Fibroblast of gingiva (primary cell): ENCODE measurements around the gene TCTN3.
"Not testable (repeated sequence)": the region's sequence is repeated elsewhere in the genome, so short reads cannot be mapped to it uniquely, and the experiment has no call there.

Experiments
- DNase-seq: peaks from one replicate; pipeline ENCODE4 v3.0.0-alpha.2; 2011; ENCODE audit warnings: low read depth

The TCTN3 gene

DNA sequence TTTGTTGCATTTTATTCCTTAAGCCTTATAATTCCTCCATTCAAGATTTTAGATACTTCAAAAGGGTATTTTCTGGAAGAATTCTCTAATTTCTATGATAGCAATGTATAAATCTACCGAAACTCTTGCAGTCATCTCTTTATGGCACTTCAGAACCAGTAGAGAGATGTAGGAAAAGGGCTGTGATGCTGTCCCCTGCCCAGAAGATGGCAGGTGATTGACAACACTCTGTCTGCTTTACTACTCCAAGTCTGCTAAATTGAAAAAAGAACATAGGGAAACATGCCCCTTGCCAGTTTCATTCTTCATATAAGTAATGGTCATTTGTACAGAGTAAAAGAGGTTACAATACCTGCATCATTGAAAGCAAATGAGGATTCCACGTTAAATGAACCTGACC lies 5.1 kb downstream of the TCTN3 start:
- no peak for DNase-seq

DNA sequence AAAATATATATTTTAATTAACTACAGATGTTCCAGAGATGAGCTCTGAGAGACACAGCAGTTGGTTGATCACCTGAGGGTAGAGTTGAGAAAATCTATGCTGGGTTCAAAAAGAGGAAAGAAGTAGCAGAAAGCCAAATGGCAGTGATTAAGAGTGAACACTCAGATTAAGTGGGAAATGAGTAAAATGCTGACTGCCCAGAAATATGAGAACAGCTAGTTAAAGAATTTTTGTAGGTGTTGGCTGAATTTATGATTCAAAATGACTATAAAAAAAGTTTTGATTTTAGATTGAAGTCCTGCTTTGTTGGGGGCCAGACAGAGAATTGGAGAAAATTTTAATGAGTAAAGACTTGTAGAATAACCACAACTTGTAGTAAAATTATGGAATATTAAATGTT lies 9.8 kb downstream of the TCTN3 start:
- DNase-seq, result no peak

DNA sequence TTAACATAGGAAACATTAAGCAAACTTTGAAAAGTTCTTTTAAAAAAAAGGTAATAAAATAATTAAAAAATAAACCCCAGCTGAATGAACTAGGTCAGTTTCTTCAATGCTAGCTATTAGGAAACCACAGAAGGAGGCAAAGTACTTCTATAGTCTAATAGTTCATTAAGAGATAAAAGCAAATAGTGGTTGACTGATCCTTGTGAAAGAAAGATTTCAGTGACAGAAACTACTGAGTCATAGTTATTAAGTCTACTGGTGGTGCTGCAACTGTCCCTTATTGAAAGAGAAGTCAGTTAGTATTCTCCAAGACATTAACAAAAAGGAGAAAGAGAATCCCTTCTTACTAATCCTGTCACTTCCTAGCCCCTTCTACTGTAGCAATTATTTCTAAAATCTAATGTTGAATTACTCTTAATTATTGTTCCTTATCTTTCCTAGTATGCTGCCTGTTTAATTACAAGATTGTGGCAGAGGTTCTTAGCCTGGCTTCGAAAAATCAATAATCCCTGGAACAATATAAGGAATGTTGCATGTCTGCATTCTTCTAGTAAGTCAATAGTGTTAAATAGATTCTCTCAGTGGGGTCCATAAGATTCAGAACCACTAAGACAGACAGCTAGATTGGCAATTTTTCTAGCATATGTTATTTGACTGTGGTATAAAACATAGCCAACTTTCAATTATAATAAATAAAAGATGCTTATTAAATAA lies 18.2 kb downstream of the TCTN3 start:
- no peak for DNase-seq

DNA sequence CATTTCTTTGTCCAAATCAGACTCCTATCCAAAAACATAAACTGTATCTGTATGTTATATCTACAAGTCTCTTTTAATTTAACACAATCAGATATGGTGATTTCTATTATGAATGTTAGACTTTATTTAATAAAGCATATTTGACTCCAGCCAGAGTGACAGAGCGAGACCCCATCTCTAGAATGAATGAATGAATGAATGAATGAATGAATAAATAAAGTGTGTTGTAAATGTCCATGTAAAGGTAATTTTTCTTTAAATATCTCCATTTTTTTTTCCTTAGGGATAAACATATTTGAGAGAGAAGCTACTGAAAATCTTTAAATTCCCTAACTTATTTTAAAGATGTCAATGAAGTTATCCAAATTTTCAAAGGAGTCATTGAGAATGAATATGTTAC lies 19.1 kb downstream of the TCTN3 start:
- DNase-seq, result no peak

DNA sequence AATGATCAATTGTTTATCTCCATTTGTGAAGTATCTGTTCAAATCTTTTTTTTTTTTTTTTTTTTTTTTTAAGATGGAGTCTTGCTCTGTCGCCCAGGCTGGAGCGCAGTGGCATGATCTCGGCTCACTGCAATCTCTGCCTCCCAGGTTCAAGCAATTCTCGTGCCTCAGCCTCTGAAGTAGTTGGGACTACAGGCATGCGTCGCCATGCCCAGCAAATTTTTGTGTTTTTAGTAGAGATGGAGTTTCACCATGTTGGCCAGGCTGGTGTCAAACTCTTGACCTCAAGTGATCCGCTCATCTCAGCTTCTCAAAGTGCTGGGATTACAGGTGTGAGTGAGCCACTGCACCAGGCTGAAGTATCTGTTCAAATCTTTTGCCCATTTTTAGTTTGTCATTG lies 21.1 kb downstream of the TCTN3 start:
- not testable (repeated sequence) for DNase-seq

DNA sequence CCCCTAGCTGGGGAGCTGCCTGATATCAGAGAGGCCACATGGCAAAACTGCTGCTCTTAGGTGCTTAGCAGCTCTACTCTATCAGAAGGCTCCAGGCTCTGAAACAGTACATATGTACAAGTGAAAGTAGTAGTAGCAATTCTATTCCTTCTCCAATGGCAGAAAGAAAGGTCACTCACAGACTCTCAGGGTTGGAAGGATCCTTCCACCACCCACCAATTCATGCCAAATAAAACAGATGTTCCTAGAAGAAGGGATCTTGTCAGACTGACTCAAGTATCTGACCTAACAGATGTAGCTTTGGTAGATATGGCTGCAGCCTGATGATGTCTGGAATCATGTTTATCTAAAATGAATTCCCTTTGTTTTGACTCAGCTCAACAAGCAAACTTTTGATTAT lies 29.2 kb downstream of the TCTN3 start:
- peak; percentile 15 for DNase-seq

DNA sequence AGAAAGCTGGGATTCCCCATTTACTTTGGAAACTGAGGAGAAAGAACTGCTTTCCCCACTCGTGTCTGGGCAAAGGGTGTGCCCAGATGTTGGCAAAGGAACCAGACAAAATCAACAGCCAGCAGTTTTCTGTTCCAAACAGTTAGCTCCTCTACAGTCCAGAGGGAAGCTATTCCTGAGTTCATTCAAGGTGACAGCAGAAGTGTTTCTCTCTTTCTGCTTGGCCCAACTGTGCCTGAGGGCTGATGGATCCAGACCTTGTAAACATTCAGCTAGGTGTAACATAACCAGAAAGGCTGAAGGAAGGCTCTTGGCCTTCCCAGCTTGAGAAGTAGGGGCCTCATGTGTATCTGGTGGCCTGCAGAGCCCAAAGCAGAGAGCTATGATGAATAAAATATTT lies 30.2 kb downstream of the TCTN3 start:
- DNase-seq, result no peak

DNA sequence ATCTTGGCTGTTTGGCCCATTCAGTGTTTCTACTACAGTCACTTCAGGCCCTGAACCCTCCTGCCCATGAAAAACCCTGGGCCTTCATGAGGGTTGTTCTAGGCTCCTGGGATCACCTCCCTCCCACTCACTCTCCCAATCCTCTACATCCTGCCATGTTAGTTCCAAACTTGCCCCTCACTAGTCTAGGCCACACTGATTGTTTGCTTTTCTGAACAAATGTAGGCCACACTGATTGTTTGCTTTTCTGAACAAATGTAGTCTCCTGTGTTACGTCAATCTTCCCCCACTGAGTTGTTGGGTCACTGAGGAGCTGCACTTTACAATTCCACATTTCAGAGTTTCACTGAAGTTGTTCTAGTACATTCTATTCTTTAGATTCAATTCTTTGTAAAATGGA lies 31.9 kb downstream of the TCTN3 start:
- no peak for DNase-seq

DNA sequence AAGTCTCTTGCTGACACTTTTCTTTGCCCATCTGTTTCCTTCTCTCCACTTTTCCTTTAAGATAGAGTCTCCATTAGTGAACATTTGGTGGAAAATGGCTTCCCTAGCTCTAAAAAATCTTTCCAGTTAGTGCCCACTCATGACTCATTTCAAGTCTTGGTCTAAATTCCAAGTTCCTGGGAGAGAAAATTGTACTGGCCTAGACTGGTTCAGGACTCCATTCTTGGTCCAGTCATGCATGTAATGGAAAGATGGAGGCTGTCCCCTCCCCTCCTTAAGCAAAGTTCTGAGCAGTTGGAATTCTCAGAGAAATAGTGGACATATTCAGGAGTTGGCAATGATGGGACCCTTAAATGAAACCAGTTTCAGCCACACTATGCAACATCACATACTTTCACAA lies 33.4 kb downstream of the TCTN3 start:
- DNase-seq, result peak; percentile 35

DNA sequence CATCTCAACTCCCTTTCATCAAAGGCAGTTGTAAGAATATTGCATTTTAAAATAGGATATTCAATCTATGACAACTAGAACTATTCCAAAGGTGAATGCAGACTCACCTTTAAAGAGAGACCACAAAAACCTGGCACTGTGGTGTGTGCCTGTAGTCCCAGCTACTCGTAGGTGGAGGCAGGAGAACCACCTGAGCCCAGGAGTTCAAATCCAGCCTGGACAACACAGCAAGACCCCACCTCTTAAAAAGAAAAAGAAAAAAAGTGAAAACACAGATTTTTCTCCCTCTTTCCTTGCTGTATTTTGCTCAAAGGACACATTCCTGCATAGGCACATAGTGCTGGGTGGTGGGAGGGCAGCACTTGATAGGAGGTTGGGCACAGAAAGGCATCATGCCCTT lies 36.5 kb downstream of the TCTN3 start:
- no peak for DNase-seq

DNA sequence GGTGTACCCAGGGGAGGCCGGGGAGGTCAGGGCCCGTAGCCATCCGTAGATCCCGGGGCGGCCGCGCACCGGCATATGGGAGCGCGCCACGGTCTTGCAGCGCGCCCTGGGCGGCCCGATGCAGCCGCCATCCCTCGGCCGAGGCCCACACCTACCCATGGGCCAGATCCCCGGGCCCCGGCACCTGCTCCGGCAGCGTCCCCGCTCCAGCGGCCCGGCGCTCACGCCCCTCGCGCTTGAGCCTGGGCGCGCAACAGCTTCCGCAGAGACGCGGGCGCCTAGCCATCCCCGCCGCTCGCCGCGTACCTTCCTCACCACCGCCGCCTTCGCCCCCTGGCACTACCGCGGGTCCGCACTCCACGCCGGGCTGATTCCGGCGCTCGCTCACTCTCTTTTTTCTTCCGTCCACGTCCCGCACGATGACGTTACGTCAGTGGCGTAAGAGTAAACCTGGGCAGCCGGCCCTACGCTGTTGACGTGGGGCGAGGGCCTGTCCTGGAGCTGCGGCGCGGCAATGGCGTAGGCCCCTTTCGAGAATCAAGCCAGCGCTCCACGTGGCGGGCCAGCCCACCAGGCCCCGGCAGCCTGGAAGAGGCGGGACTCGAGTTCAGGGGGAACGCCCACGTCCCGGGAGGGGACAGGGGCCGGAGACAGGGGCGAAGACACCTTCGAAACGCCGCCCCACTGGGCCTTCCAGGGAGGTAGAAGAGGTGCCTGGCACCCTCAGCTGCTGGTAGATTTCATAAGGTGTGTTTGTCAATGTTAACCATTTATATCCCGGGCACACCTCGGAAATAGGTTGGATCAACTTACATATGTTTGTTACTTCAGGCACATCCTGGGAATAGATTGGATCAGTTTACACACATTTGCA lies 37.2 kb downstream of the TCTN3 start, which contains the start of gene ALDH18A1:
Gene ALDH18A1 (minus strand): TSS at position 421 of the 874 bp plus-strand sequence. CDS start 3,334 bp downstream, outside the sequence.
- peak; percentile 88 for DNase-seq

DNA sequence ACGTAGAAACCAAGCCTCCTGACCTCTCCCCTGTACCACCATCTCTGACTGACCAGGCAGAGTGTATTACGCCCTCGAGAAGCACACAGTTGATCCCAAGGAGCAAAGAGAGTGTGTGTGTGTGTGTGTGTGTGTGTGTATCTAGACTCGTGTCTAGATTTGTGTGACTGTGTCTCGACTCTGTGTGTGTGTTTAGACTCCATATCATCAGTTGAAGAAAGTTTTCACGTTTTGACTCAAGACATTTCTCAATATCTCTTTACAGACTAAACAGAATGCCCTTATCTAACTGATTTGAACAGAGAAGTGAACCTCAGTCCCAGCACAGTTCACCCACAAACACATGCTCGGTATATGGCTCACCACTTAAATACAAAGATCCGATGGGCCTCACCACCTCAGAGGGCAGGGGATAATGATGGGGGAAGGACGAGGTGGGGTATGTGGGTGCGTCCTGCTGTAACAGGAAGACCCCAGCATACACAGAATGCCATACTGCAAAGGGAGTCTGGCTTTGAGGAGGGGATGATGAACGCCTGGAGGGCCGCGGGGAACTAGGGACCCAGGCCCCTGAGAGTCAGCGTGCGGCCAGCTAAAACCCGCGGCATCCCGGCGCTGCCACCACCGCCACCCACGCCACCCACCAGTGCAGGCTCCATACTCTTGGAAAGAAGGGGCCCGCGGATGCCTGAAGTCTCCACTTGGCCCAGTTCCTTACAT lies 38.0 kb downstream of the TCTN3 start:
- DNase-seq, result peak; percentile 46

DNA sequence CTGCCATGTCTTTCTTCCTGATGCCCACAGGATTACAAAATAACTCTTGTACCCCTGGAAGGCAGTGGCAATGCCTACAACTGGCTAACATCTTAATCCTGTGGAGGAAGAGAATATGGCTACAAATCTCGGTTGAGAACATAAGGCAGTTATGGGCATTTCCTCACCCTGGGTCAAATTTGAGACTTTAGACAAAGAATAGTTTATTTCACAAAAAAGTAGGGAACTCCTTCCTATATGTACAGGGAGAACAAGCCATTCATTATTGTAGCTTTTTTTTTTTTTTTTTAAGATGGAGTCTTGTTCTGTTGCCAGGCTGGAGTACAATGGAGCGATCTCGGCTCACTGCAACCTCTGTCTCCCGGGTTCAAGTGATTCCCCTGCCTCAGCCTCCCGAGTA lies 39.8 kb downstream of the TCTN3 start:
- DNase-seq, result no peak

DNA sequence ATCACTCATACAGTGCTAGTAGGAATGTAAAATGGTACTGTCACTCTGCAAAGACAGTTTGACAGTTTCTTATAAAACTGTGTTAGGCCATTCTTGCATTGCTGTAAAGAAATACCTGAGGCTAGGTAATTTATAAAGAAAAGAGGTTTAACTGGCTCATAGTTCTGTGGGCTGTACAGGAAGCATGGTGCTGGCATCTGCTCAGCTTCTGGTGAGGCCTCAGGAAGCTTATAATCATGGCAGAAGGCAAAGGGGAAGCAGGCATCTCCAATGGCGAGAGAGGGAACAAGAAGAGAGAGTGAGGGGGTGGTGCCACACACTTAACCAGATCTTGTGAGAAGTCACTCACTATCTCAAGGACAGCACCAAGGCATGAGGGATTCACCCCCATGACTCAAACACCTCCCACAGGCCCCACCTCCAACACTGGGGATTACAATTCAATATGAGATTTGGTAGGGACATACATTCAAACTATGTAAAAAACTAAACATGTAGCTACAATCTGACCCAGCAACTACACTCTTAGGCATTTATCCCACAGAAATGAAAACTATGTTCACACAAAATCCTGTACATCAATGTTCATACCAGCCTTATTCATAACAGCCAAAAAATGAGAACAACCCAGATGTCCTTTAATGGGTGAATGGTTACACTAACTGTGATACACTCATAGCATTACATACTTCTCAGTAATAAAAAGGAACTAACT lies 42.2 kb downstream of the TCTN3 start:
- DNase-seq, result no peak

DNA sequence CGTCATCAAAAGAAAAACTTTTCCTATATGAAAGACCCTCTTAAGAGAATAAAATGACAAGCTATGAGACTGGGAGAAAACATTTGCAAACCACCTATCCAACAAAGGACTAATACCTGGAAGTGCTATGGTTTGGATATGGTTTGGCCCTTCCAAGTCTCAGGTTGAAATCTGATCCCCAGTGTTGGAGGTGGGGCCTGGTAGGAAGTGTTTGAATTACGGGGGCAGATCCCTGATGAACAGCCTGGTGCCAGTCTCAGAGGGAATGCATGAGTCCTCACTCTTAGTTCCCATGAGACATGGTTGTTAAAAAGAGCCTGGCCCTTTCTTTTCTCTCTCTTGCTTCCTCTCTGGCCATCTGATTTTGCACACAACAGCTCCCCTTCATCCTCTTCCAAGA lies 43.5 kb downstream of the TCTN3 start:
- DNase-seq, result no peak

DNA sequence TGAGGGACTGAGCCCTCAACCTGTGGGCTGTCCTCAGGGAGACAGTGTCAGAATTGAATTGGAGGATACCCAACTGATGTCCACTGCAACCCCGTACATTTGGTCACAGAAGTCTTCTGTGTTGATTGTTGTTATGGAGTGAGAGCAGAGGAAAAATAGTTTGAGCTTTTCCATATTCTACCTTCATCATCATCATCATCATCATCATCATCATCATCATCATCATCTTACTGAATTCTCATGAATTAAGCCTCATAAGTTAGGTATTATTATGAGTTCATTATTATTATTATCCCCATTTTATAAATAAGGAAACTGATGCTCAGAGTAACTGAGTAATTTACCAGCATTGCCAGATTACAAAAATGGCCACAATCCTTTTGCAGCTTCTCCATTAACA lies 45.6 kb downstream of the TCTN3 start:
- no peak for DNase-seq

DNA sequence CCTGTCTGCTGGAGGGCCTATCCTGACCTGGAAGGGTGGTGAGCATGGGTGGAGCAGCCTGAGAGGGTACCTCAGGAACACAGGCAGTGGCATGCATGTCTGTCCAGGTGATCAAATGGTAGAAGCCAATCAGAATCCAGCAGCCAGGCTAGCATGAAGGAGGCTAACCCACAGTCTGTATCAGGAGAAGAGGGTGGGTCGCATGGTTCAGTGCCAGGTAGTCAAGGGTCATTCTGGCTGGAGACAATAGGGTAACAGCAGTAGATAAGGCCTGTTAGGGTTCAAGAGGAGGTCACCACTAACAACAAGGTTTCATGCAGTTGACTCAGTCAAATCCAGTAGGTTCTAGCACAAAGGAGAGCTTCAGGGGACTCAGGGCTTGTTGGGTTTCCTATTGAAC lies 47.6 kb downstream of the TCTN3 start:
- no peak for DNase-seq

DNA sequence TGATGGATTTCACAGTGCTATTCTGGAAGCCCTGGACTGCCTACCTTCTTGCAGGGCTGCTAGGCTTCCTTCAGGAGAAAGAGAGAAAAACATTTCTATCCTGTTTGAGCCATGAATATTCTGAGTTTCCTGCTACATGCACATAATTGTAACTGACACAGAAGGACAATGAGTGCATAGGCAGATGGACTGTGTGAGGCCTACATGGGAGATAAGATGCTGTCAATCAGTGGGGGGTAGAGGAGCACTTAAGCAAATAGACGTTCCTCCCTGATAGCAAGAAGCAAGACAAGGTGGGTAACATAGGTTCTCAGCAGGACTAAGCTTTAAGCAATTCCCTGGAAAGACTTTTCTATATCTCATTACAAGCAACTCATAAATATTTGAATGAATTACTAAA lies 48.8 kb downstream of the TCTN3 start:
- DNase-seq, result no peak

DNA sequence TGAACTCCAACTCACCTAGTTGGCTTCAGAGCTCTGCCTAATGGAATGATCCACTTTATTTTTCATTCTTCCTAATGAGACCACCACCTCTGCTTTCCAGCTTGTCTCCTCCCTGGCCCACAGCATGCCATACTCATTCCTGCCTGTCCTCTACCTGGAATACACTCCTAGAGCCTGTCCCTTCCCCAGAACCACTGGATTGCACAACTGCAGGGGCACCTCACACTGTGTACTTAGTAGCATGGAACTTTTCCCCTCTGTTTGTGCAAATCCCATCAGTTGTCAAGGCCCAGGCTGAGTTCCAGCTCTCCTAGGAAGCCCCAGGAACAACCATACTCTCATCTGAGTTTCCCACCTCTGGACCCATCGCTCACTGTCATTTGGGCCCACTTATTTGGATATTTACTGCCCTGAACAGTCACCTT lies 52.8 kb downstream of the TCTN3 start:
- DNase-seq, result no peak

DNA sequence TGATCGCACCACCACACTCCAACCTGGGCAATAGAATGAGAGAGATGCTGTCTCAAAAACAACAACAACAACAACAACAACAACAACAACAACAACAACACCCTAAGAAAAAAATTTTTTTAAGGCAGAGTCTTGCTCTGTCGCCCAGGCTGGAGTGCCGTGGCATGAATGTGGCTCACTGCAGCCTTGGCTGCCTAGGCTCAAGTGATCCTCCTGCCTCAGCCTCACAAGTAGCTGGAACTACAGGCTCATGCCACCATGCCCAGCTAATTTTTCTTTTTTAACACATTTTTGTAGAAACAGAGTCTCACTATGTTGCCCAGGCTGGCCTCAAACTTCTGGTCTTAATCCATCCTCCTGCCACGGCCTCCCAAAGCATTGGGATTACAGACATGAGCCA lies 55.8 kb downstream of the TCTN3 start:
- DNase-seq, result no peak

DNA sequence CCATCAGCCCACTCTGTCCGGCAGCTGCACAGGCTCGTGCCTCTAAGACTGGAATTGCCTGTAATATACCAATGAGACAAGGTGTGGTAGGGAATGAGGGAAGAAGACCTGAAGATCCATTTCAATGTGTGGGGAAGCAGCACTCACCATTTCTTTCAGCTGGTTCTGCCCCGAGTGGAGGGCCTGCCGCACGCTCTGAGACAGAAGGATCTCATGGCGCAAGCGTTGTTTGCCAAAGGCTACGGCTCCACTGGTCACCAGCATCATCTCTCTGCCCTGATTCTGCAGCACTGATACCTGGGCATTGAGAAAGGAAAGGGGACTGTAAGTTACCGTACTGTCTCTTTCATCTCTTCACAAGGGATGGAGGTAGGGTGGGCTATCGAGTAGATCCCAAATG lies 56.6 kb downstream of the TCTN3 start:
- no peak for DNase-seq

DNA sequence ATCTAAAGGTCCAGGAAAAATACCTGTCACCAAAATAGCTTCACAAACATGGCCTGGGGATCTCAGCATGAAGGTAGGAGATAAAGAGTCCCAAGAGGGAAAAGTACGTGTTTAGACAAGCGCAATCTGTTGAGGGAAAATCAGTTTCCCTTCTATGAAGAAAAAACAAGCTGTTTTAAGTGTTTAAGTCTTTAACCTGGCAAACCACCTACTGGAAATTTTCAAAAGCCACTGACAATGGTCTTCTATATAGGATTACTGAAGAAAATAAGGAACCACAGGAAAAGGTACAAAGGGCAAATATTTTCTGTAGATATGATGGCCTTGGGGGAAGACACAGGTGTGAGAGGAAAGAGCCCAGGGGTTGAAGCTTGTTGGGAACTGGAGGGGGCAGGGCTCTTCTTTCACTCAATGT lies 58.4 kb downstream of the TCTN3 start:
- no peak for DNase-seq
